H1 (cell line): ENCODE results near the gene SIM2. TPM values are rescaled to one million over a fixed set of nuclear protein-coding genes. Genes with fewer than 3 reads are reported as not detected.

Experiments
- CTCF ChIA-PET: fragments of 300-600 bp; sonication (Branson Sonifier 250); formaldehyde crosslinking; loops from one replicate; lab custom pipeline; 2021; ENCODE audit not compliant: partially characterized antibody; lab: Charles Lee
- POLR2A ChIA-PET: fragments of 300-600 bp; sonication (Branson Sonifier 250); formaldehyde crosslinking; loops from one replicate; lab custom pipeline; 2021; ENCODE audit warnings: inconsistent platforms; ENCODE audit not compliant: partially characterized antibody; lab: Charles Lee
- DNase-seq, 2 experiments: peaks; one replicate each; pipeline versions ENCODE4 v3.0.0 to v3.0.0-alpha.2; 2010 to 2022; ENCODE audit warnings: low spot score in 2 of 2, low read depth in 1 of 2, mixed read lengths in 1 of 2
- FAIRE-seq: peaks from 2 replicates; lab custom pipeline; 2011; peaks lifted over from hg19 to GRCh38; lab: Jason Lieb, UNC
- H2AFZ ChIP-seq: 2 replicates; pipeline ENCODE4 v1.8.1; 2012; ENCODE audit warnings: low read length, inconsistent platforms
- H2AK5ac ChIP-seq: 2 replicates; pipeline ENCODE4 v1.6.1; 2013; ENCODE audit warnings: low read depth, low read length
- H2BK120ac ChIP-seq: replicated peaks from 2 replicates; pipeline ENCODE3; 2013; ENCODE audit warnings: low read depth, low read length, inconsistent platforms
- H2BK12ac ChIP-seq: 2 replicates; pipeline ENCODE4 v1.6.1; 2013; ENCODE audit warnings: low read depth, low read length
- H2BK15ac ChIP-seq: 2 replicates; pipeline ENCODE4 v1.6.1; 2013; ENCODE audit warnings: low read length
- H2BK20ac ChIP-seq: 2 replicates; pipeline ENCODE4 v1.6.1; 2013; ENCODE audit warnings: low read length
- H2BK5ac ChIP-seq: 2 replicates; pipeline ENCODE4 v1.6.1; 2013; ENCODE audit warnings: low read depth, low read length
- H3K14ac ChIP-seq: 2 replicates; pipeline ENCODE4 v1.6.1; 2013; ENCODE audit warnings: inconsistent platforms; ENCODE audit not compliant: insufficient read length
- H3K18ac ChIP-seq: 2 replicates; pipeline ENCODE4 v1.6.1; 2013; ENCODE audit warnings: low read length; ENCODE audit errors: extremely low read depth
- H3K23ac ChIP-seq: 2 replicates; pipeline ENCODE4 v1.6.1; 2013; ENCODE audit warnings: inconsistent platforms; ENCODE audit not compliant: insufficient read length
- H3K23me2 ChIP-seq: 2 replicates; pipeline ENCODE4 v1.6.1; 2013; ENCODE audit warnings: low read depth, low read length
- H3K27ac ChIP-seq: 2 replicates; pipeline ENCODE4 v1.6.1; 2011; ENCODE audit warnings: low read depth, low read length, inconsistent platforms
- H3K27me3 ChIP-seq, 4 experiments: replicated peaks in 1 of 4; 1 replicate in 1 of 4; 2 replicates in 3 of 4; pipeline versions ENCODE4 v1.6.1 to v1.8.1; 2011 to 2013; ENCODE audit warnings: low read length in 3 of 4, mild to moderate bottlenecking in 3 of 4, inconsistent platforms in 2 of 4, mixed read lengths in 2 of 4, moderate library complexity in 1 of 4; ENCODE audit not compliant: control insufficient read depth in 3 of 4, insufficient read depth in 3 of 4; ENCODE audit errors: extremely low read depth in 1 of 4
- H3K36me3 ChIP-seq, 4 experiments: 2 replicates each; pipeline versions ENCODE4 v1.6.1 to v1.8.1; 2011 to 2013; ENCODE audit warnings: mild to moderate bottlenecking in 4 of 4, low read length in 3 of 4, moderate library complexity in 2 of 4, control low read depth in 1 of 4, inconsistent platforms in 1 of 4; ENCODE audit not compliant: insufficient read depth in 4 of 4, control insufficient read depth in 2 of 4
- H3K4ac ChIP-seq: replicated peaks from 2 replicates; pipeline ENCODE3; 2013; ENCODE audit warnings: low read length, low read depth, mixed read lengths, inconsistent platforms; ENCODE audit not compliant: insufficient read length
- H3K4me1 ChIP-seq, 4 experiments: replicated peaks in 1 of 4; 1 replicate in 1 of 4; 2 replicates in 3 of 4; pipeline versions ENCODE4 v1.6.1 to v1.8.1; 2011 to 2013; ENCODE audit warnings: low read length in 3 of 4, inconsistent platforms in 2 of 4, mixed read lengths in 1 of 4; ENCODE audit not compliant: insufficient read depth in 4 of 4, control insufficient read depth in 3 of 4
- H3K4me2 ChIP-seq, 2 experiments: 2 replicates each; pipeline versions ENCODE4 v1.6.1 to v1.8.1; 2011 to 2013; ENCODE audit warnings: low read depth in 2 of 2, low read length in 2 of 2, control low read depth in 1 of 2, inconsistent platforms in 1 of 2, mild to moderate bottlenecking in 1 of 2; ENCODE audit not compliant: insufficient read depth in 1 of 2
- H3K4me3 ChIP-seq, 4 experiments: fragments of 200-600, 300-600 bp in 1 of 4; sonication (generic), shearing (Covaris generic), sonication (Bioruptor Twin) in 1 of 4; 2 replicates each; pipeline versions ENCODE4 v1.5.1 to v1.8.1; 2011 to 2016; ENCODE audit warnings: low read length in 4 of 4, low read depth in 3 of 4, control low read depth in 2 of 4, inconsistent platforms in 2 of 4, mild to moderate bottlenecking in 2 of 4, mixed read lengths in 1 of 4, moderate library complexity in 1 of 4; ENCODE audit not compliant: insufficient read depth in 2 of 4; ENCODE audit errors: extremely low read depth in 1 of 4
- H3K56ac ChIP-seq: replicated peaks from 2 replicates; pipeline ENCODE3; 2013; ENCODE audit warnings: low read depth, mild to moderate bottlenecking, mixed read lengths, low read length, inconsistent platforms; ENCODE audit not compliant: insufficient read length
- H3K79me1 ChIP-seq: 2 replicates; pipeline ENCODE4 v1.6.1; 2013; ENCODE audit warnings: low read depth, low read length, control low read depth
- H3K79me2 ChIP-seq, 2 experiments: 2 replicates each; pipeline versions ENCODE4 v1.6.1 to v1.8.1; 2012 to 2013; ENCODE audit warnings: low read length in 2 of 2, mild to moderate bottlenecking in 2 of 2, inconsistent platforms in 1 of 2; ENCODE audit not compliant: insufficient read depth in 2 of 2, control insufficient read depth in 1 of 2
- H3K9ac ChIP-seq, 4 experiments: replicated peaks in 1 of 4; 1 replicate in 1 of 4; 2 replicates in 3 of 4; pipeline versions ENCODE4 v1.6.1 to v1.8.1; 2011 to 2013; ENCODE audit warnings: low read depth in 3 of 4, low read length in 3 of 4, control low read depth in 2 of 4, mild to moderate bottlenecking in 2 of 4, moderate library complexity in 2 of 4, inconsistent platforms in 1 of 4; ENCODE audit errors: extremely low read depth in 1 of 4
- H3K9me3 ChIP-seq, 2 experiments: 2 replicates each; pipeline versions ENCODE4 v1.6.1 to v1.8.1; 2012 to 2013; ENCODE audit warnings: mild to moderate bottlenecking in 2 of 2, moderate library complexity in 2 of 2, control low read depth in 1 of 2, inconsistent platforms in 1 of 2, low read depth in 1 of 2, low read length in 1 of 2, mixed read lengths in 1 of 2; ENCODE audit not compliant: insufficient read depth in 2 of 2
- H4K20me1 ChIP-seq, 2 experiments: replicated peaks in 1 of 2; 2 replicates each; pipeline versions ENCODE3 to v1.8.1; 2011 to 2013; ENCODE audit warnings: inconsistent platforms in 2 of 2, low read length in 2 of 2, mild to moderate bottlenecking in 1 of 2; ENCODE audit not compliant: insufficient read depth in 2 of 2, control insufficient read depth in 1 of 2
- H4K5ac ChIP-seq: 2 replicates; pipeline ENCODE4 v1.6.1; 2013; ENCODE audit warnings: low read length, low read depth, mixed read lengths, inconsistent platforms; ENCODE audit not compliant: insufficient read length
- H4K8ac ChIP-seq: 2 replicates; pipeline ENCODE4 v1.8.0; 2013; ENCODE audit warnings: mild to moderate bottlenecking, moderate library complexity, low read length, inconsistent platforms; ENCODE audit not compliant: insufficient read depth; ENCODE audit errors: extremely low read depth
- H4K91ac ChIP-seq: replicated peaks from 2 replicates; pipeline ENCODE3; 2013; ENCODE audit warnings: low read length, mixed read lengths, inconsistent platforms; ENCODE audit not compliant: insufficient read length
- CREB1 ChIP-seq: IDR thresholded peaks from 2 replicates; pipeline ENCODE4 v1.6.1; 2012; ENCODE audit warnings: inconsistent platforms
- JUN ChIP-seq: IDR thresholded peaks from 2 replicates; pipeline ENCODE4 v1.6.1; 2011; ENCODE audit warnings: low read depth, mild to moderate bottlenecking, improper control_type of control experiment, low read length
- WGBS, 2 experiments: shearing (Covaris generic) in 1 of 2; methylation state at CpG; one replicate each; pipeline versions ENCODE4 v1.1.6 to v1.1.7; 2013 to 2015; ENCODE audit warnings: low lambda C conversion rate in 2 of 2, mixed read lengths in 2 of 2, inconsistent platforms in 1 of 2, low coverage in 1 of 2, missing lambda C conversion rate in 1 of 2; ENCODE audit not compliant: insufficient replicate concordance in 2 of 2, insufficient coverage in 1 of 2, insufficient read length in 1 of 2; ENCODE audit errors: extremely low coverage in 1 of 2, missing lambda C conversion rate in 1 of 2; 5-methylcytosine and 5-hydroxymethylcytosine counted together
- polyA plus RNA-seq, 7 experiments: library from polyadenylated mRNA; depleted of rRNA in 3 of 7; stranded (reverse) in 5 of 7; unstranded in 2 of 7; fragments of >200 nt in 5 of 7; fragments of 200-250 nt in 2 of 7; gene quantifications; 1 replicate in 5 of 7; 2 replicates in 1 of 7; 4 replicates in 1 of 7; pipeline versions ENCODE4 v1.2.1 to v1.2.3, GENCODE V29; 2011 to 2013; ENCODE audit warnings: missing spikeins in 2 of 7, mixed read lengths in 2 of 7
- total RNA-seq: library from RNA; stranded (reverse); fragmentation: NEBNext Ultra II Directional; extraction: Animal tissue kit (Norgen Biotek cat#: 25700); gene quantifications from 2 replicates; pipeline ENCODE4 v1.2.1, GENCODE V29; 2021

SIM2 gene
- total and polyA plus RNA-seq, 2 of the 8 experiments (the other 6 are each of a cell fraction or from before 2014, with no cell fraction given), result 0.05 to 0.26 TPM

- Histone ChIP-seq H2BK5ac (no peak overlapping the region), H4K91ac (no peak overlapping the region), H3K56ac (no peak overlapping the region), H3K79me2 (no peaks in the 10 kb centered on the region), H3K9ac (no peak overlapping the region), H3K4ac (no peak overlapping the region), H3K36me3 (no peaks in the 10 kb centered on the region), H2BK12ac (no peak overlapping the region), H3K27ac (no peak overlapping the region), H2AFZ (no peak overlapping the region), H3K4me1 (no peaks in the 10 kb centered on the region), H3K27me3 (no peaks in the 10 kb centered on the region), H2BK15ac (no peak overlapping the region), H3K9me3 (no peaks in the 10 kb centered on the region), H3K23ac (no peak overlapping the region), H4K8ac (no peak overlapping the region), H3K4me2 (no peak overlapping the region), H3K14ac (no peak overlapping the region), H3K18ac (no peak overlapping the region), H3K23me2 (no peaks in the 10 kb centered on the region), H2BK20ac (no peak overlapping the region), H2BK120ac (no peak overlapping the region), H3K4me3 (no peak overlapping the region), H4K5ac (no peak overlapping the region), H3K79me1 (no peaks in the 10 kb centered on the region), H2AK5ac (no peak overlapping the region), H4K20me1 (no peaks in the 10 kb centered on the region)
- TF ChIP-seq CREB1, result no peak
- TF ChIP-seq JUN, result no peak
- FAIRE-seq (no peak), DNase-seq (no peak)
- ChIA-PET POLR2A (no interaction called here), CTCF (interaction anchor here (1.1 to 2.5 kb wide), 4 partner anchors 9 to 80 kb away, joined by 3 to 11 read pairs (median 4); no protein-coding TSS in a partner anchor)
- 77% methylated on average over 8 of the region's 8 CpGs; no CpG with 5 or more reads in 1 of the 2 experiments for WGBS, 2 experiments
Observed at GRCh38 chr21:36773995-36774394, 75.1 kb downstream of the SIM2 start.
